ENCODE data around the gene PYCR2. TPM values are rescaled to one million over a fixed set of nuclear protein-coding genes. Genes with fewer than 3 reads are reported as not detected.

Gene PYCR2
- total and polyA plus RNA-seq, 2 of the 8 experiments (the other 6 are each of a cell fraction or from before 2014, with no cell fraction given): 79.3 to 84.6 TPM

GRCh38 chr1:225946082-225946620 lies 22.1 kb upstream of the PYCR2 start:
- H3K79me1 ChIP-seq (ENCODE audit: low read depth, low read length): no peaks in the 10 kb centered on the region
- ChIA-PET POLR2A (ENCODE audit: partially characterized antibody) (interaction anchor here (0.7 to 2.2 kb wide), 11 partner anchors 17 to 168 kb away, joined by 3 to 8 read pairs (median 4); partner anchors contain the start of genes LEFTY1, PYCR2 and SRP9), CTCF (ENCODE audit: partially characterized antibody) (interaction anchor here (0.6 to 3.1 kb wide), 7 partner anchors 15 to 1381 kb away, joined by 3 to 25 read pairs (median 6); no protein-coding TSS in a partner anchor)
- no peaks in the 10 kb centered on the region for H3K79me2 ChIP-seq (ENCODE audit: control insufficient read depth in 1 of 2, insufficient read depth in 2 of 2, low read length in 2 of 2)
- H3K23ac ChIP-seq (ENCODE audit: insufficient read length): no peak overlapping the region
- H3K27me3 ChIP-seq (replicated peaks in 1 of 4; ENCODE audit: control insufficient read depth in 3 of 4, extremely low read depth in 1 of 4, insufficient read depth in 3 of 4, low read length in 3 of 4): peaks cover 0 to 8% (median 5%) of the 10 kb centered on the region in 4 experiments; a peak in 3 of 7 replicates
- 0 out of 2 replicates have a peak overlapping the region, but pooled peaks have one; percentile 15 for H2BK20ac ChIP-seq (ENCODE audit: low read length)
- no peak for DNase-seq (ENCODE audit: low read depth in 1 of 2, low spot score in 2 of 2)
- no peak overlapping the region for H3K18ac ChIP-seq (ENCODE audit: extremely low read depth, low read length)
- H2AFZ ChIP-seq (ENCODE audit: low read length): no peak overlapping the region
- peak overlapping the region; percentile 1; the same call in 1 of the 2 replicates for H2BK5ac ChIP-seq (ENCODE audit: low read depth, low read length)
- H3K14ac ChIP-seq (ENCODE audit: insufficient read length): no peak overlapping the region
- no peak overlapping the region for H3K56ac ChIP-seq (replicated peaks; ENCODE audit: insufficient read length, low read depth, low read length)
- no peaks in the 10 kb centered on the region for H3K23me2 ChIP-seq (ENCODE audit: low read depth, low read length)
- H3K4me3 ChIP-seq (ENCODE audit: extremely low read depth in 1 of 4, insufficient read depth in 2 of 4, low read depth in 3 of 4, low read length in 4 of 4): no peak overlapping the region
- H2BK12ac ChIP-seq (ENCODE audit: low read depth, low read length): peak overlapping the region; percentile 52
- H3K36me3 ChIP-seq (ENCODE audit: control insufficient read depth in 2 of 4, insufficient read depth in 4 of 4, low read length in 3 of 4): no peaks in the 10 kb centered on the region
- H3K9ac ChIP-seq (replicated peaks in 1 of 4; ENCODE audit: extremely low read depth in 1 of 4, low read depth in 3 of 4, low read length in 3 of 4): no peak overlapping the region
- H4K8ac ChIP-seq (ENCODE audit: extremely low read depth, insufficient read depth, low read length): no peak overlapping the region
- no peak overlapping the region for H3K4ac ChIP-seq (replicated peaks; ENCODE audit: insufficient read length, low read depth, low read length)
- FAIRE-seq: no peak
- H3K9me3 ChIP-seq (ENCODE audit: insufficient read depth in 2 of 2, low read depth in 1 of 2, low read length in 1 of 2): no peaks in the 10 kb centered on the region
- H3K4me2 ChIP-seq (ENCODE audit: insufficient read depth in 1 of 2, low read depth in 2 of 2, low read length in 2 of 2): peak overlapping the region; percentile 21 to 25; a peak in 1 of 4 replicates
- H2AK5ac ChIP-seq (ENCODE audit: low read depth, low read length): peak overlapping the region; percentile 44; the same call in 1 of the 2 replicates
- no peak overlapping the region for H2BK15ac ChIP-seq (ENCODE audit: low read length)
- peak overlapping the region; percentile 36 for H4K91ac ChIP-seq (replicated peaks; ENCODE audit: insufficient read length, low read length)
- no peak overlapping the region for H4K5ac ChIP-seq (ENCODE audit: insufficient read length, low read depth, low read length)
- H3K27ac ChIP-seq (ENCODE audit: low read depth, low read length): no peak overlapping the region
- peaks cover 9 to 25% (median 13%) of the 10 kb centered on the region in 4 experiments for H3K4me1 ChIP-seq (replicated peaks in 1 of 4; ENCODE audit: control insufficient read depth in 3 of 4, insufficient read depth in 4 of 4, low read length in 3 of 4)
- WGBS, 2 experiments (ENCODE audit: extremely low coverage in 1 of 2, insufficient coverage in 1 of 2, insufficient read length in 1 of 2, insufficient replicate concordance in 2 of 2, low coverage in 1 of 2, low lambda C conversion rate in 2 of 2, missing lambda C conversion rate in 1 of 2): 74% methylated on average over 4 of the region's 4 CpGs; no CpG with 5 or more reads in 1 of the 2 experiments
- no peak overlapping the region for H2BK120ac ChIP-seq (replicated peaks; ENCODE audit: low read depth, low read length)
- H4K20me1 ChIP-seq (replicated peaks in 1 of 2; ENCODE audit: control insufficient read depth in 1 of 2, insufficient read depth in 2 of 2, low read length in 2 of 2): no peaks in the 10 kb centered on the region
- TF ChIP-seq SIN3A (conservative IDR thresholded peaks at IDR 0.05 in 1 of 2, IDR thresholded peaks at IDR 0.05 in 1 of 2; ENCODE audit: low read depth in 1 of 2, low read length in 2 of 2) (no peak), CBX8 (IDR thresholded peaks at IDR 0.05; ENCODE audit: borderline replicate concordance, low read depth, low read length) (no peak), RXRA (IDR thresholded peaks at IDR 0.05; ENCODE audit: insufficient read depth, low read depth, low read length) (no peak), CBX5 (IDR thresholded peaks at IDR 0.05; ENCODE audit: low read depth, low read length) (no peak), SUZ12 (IDR thresholded peaks at IDR 0.05; ENCODE audit: low read length) (no peak), HDAC2 (IDR thresholded peaks at IDR 0.05; ENCODE audit: borderline replicate concordance in 1 of 2, low read depth in 2 of 2, low read length in 2 of 2) (no peak), E2F6 (IDR thresholded peaks at IDR 0.05) (no peak), GABPA (IDR thresholded peaks at IDR 0.05; ENCODE audit: borderline replicate concordance, insufficient read depth, low read length) (no peak), YY1 (IDR thresholded peaks at IDR 0.05; ENCODE audit: low read depth, low read length) (no peak)
- TF ChIP-seq, protein P1, sequence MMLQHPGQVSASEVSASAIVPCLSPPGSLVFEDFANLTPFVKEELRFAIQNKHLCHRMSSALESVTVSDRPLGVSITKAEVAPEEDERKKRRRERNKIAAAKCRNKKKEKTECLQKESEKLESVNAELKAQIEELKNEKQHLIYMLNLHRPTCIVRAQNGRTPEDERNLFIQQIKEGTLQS (IDR thresholded peaks at IDR 0.05; ENCODE audit: insufficient read depth, low read depth, low read length): no peak
